ENCODE measurements around the gene HRH1. TPM values are rescaled to one million over a fixed set of nuclear protein-coding genes. Genes with fewer than 3 reads are reported as not detected.
"Not testable (repeated sequence)": the region's sequence is repeated elsewhere in the genome, so short reads cannot be mapped to it uniquely, and the experiment has no call there.

HRH1 gene
- total RNA-seq, 2 experiments from 2014 or later: 0.18 to 0.29 TPM

DNA sequence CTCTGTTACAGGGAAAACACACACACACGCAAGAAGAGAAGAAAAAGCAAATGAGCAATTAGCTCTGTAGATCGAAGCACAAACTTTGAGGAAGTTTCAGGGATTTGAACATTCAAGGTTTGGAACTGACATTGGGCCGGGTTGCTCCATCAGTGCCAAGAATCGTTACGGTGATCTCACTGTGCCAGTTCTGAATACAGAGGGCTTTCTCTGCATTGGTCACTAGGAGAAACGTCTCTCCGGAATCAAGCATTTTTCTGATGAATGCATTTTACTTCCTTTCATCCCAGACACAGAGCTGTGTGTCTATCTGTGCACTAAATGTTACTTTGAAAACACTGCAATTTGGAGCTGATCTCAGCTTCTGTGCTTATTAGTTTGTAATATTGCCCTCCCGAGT is 11.2 kb downstream of the HRH1 start:
- Mint-ChIP-seq H3K27ac (no peak overlapping the region), H3K9me3 (ENCODE audit: insufficient read depth) (no peaks in the 10 kb centered on the region), H3K4me3 (no peak overlapping the region), H3K27me3 (ENCODE audit: low read depth) (peaks cover 32% of the 10 kb centered on the region), H3K4me1 (ENCODE audit: low read depth) (no peaks in the 10 kb centered on the region), H3K36me3 (ENCODE audit: low read depth) (no peaks in the 10 kb centered on the region)
- ATAC-seq (no peak), DNase-seq (no peak)
- POLR2A ChIA-PET: no interaction called here
- CTCF ChIA-PET: no interaction called here

DNA sequence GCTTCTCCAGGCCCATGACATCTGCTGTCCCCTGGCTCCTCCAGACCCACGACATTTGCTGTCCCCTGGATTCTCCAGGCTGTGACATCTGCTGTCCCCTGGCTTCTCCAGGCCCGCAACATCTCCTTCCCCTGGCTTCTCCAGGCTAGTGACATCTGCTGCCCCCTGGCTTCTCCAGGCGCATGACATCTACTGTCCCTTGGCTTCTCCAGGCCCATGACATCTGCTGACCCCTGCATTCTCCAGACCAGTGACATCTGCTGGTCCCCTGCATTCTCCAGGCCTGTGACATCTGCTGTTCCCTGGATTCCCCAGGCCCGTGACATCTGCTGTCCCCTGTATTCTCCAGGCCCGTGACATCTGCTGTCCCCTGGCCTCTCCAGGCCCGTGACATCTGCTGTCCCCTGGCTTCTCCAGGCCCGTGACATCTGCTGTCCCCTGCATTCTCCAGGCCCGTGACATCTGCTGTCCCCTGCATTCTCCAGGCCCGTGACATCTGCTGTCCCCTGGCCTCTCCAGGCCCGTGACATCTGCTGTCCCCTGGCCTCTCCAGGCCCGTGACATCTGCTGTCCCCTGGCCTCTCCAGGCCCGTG is 12.6 kb downstream of the HRH1 start:
- DNase-seq; ATAC-seq; H3K4me3 Mint-ChIP-seq; POLR2A ChIA-PET; CTCF ChIA-PET; H3K9me3 Mint-ChIP-seq (ENCODE audit: insufficient read depth); H3K4me1 Mint-ChIP-seq (ENCODE audit: low read depth); H3K36me3 Mint-ChIP-seq (ENCODE audit: low read depth); H3K27ac Mint-ChIP-seq: not testable (repeated sequence)
- H3K27me3 Mint-ChIP-seq (ENCODE audit: low read depth): peaks cover 28% of the 10 kb centered on the region

GRCh38 chr3:11167590-11167989 is 13.3 kb downstream of the HRH1 start:
- no peak overlapping the region for H3K4me3 Mint-ChIP-seq
- POLR2A ChIA-PET: no interaction called here
- DNase-seq (no peak), ATAC-seq (no peak)
- no peaks in the 10 kb centered on the region for H3K9me3 Mint-ChIP-seq (ENCODE audit: insufficient read depth)
- H3K4me1 Mint-ChIP-seq (ENCODE audit: low read depth): no peaks in the 10 kb centered on the region
- CTCF ChIA-PET: no interaction called here
- no peaks in the 10 kb centered on the region for H3K36me3 Mint-ChIP-seq (ENCODE audit: low read depth)
- no peak overlapping the region for H3K27ac Mint-ChIP-seq
- peaks cover 26% of the 10 kb centered on the region for H3K27me3 Mint-ChIP-seq (ENCODE audit: low read depth)

GRCh38 chr3:11168406-11168805 is 14.1 kb downstream of the HRH1 start:
- Mint-ChIP-seq H3K36me3 (ENCODE audit: low read depth) (no peaks in the 10 kb centered on the region), H3K27me3 (ENCODE audit: low read depth) (peaks cover 20% of the 10 kb centered on the region), H3K9me3 (ENCODE audit: insufficient read depth) (no peaks in the 10 kb centered on the region), H3K4me3 (no peak overlapping the region), H3K27ac (no peak overlapping the region), H3K4me1 (ENCODE audit: low read depth) (no peaks in the 10 kb centered on the region)
- DNase-seq (no peak), ATAC-seq (no peak)
- ChIA-PET CTCF (no interaction called here), POLR2A (no interaction called here)

DNA sequence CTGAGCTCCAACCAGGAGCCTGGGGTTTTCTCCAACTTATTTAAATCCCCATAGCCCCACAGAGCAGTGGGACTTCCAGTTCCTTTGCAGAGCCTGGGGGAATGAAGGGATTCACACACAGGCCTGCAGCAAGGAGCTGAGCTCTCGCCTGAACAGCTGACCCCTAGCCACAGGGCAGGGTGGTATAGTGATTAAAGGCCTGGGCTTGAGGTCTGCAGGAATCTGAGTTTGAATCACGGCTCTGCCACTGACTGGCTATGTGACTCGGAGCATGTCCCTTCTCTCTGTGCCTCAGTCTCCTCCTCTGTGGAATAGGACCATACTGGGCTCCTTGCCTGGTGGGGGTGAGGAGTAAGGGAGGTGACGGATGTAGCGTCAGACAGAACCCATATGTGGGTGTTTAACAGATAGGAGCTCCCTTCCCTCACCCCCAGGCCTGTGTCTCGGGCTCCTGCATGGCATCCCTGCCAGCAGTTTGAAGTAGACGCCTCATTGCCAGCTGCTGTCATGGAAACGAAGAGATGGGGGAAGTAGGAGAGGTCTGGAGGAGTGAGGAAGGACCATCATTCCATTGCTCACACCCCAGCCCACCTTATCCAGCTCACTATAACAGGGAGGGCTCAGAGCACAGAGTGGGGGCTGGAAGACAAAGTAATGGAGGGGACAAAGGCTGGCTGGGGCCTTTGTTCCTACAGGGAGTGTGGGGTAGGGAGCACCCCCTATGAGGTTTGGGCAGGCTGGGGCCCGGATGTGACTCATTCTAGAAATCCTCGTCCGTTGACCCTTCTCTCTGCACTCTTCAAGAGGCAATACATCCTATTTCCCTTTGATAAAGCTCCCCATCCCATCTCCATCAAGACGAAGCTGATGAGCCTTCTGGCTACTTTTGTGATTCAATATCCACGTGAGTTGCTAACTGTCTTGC is 14.8 kb downstream of the HRH1 start:
- no peaks in the 10 kb centered on the region for H3K9me3 Mint-ChIP-seq (ENCODE audit: insufficient read depth)
- no peaks in the 10 kb centered on the region for H3K4me1 Mint-ChIP-seq (ENCODE audit: low read depth)
- H3K4me3 Mint-ChIP-seq: no peak overlapping the region
- DNase-seq: no peak
- ATAC-seq: no peak
- ChIA-PET CTCF (no interaction called here), POLR2A (no interaction called here)
- peaks cover 18% of the 10 kb centered on the region for H3K27me3 Mint-ChIP-seq (ENCODE audit: low read depth)
- H3K27ac Mint-ChIP-seq: no peak overlapping the region
- no peaks in the 10 kb centered on the region for H3K36me3 Mint-ChIP-seq (ENCODE audit: low read depth)

GRCh38 chr3:11170052-11170770 is 15.9 kb downstream of the HRH1 start:
- Mint-ChIP-seq H3K4me3 (no peak overlapping the region), H3K27me3 (ENCODE audit: low read depth) (peaks cover 9% of the 10 kb centered on the region)

GRCh38 chr3:11172096-11172690 is 17.9 kb downstream of the HRH1 start:
- peaks cover 9% of the 10 kb centered on the region for H3K27me3 Mint-ChIP-seq (ENCODE audit: low read depth)
- ChIA-PET POLR2A (no interaction called here), CTCF (no interaction called here)
- ATAC-seq (no peak), DNase-seq (no peak)
- H3K27ac Mint-ChIP-seq: no peak overlapping the region
- H3K36me3 Mint-ChIP-seq (ENCODE audit: low read depth): no peaks in the 10 kb centered on the region
- no peaks in the 10 kb centered on the region for H3K4me1 Mint-ChIP-seq (ENCODE audit: low read depth)
- H3K9me3 Mint-ChIP-seq (ENCODE audit: insufficient read depth): no peaks in the 10 kb centered on the region
- no peak overlapping the region for H3K4me3 Mint-ChIP-seq

More at GRCh38 chr3:11170052-11170770, 15.9 kb downstream of the HRH1 start:
- H3K27ac Mint-ChIP-seq: no peak overlapping the region
- no peaks in the 10 kb centered on the region for H3K4me1 Mint-ChIP-seq (ENCODE audit: low read depth)
- no peak for ATAC-seq
- H3K36me3 Mint-ChIP-seq (ENCODE audit: low read depth): no peaks in the 10 kb centered on the region
- POLR2A ChIA-PET: no interaction called here
- no peak for DNase-seq
- CTCF ChIA-PET: no interaction called here
- H3K9me3 Mint-ChIP-seq (ENCODE audit: insufficient read depth): no peaks in the 10 kb centered on the region

DNA sequence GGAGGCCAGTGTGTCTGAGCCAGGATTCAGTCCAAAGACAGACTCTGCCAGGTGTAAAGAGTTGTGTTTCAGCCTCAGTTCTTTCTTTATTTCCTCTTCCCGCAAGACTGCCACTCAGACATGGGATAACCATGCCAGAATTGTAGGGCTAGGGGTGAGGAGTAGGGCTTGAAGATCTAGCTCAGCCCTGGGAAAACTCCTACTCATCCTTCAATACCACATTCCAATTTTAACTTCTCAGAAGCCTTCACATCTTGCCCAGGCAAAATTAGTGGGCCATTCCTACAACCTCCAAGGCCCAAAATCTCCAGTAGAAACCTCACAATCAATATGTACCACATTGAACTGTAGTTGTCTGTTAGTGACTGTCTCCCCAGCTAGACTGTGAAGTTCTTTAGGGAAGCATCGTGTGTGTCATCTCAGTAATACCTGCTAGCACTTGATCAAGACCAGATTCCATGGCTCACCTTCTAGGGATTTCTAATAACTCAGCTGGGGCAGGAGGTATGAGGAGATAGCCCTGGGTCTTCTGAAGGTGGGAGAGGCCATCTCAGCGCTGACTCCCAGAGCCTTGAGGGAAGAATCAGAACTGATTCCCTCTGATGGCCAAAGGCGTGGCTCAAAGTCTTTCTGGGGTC is 19.7 kb downstream of the HRH1 start:
- ChIA-PET CTCF (interaction anchor here (0.8 kb wide), 1 partner anchor 114 kb away, joined by 3 read pairs; no protein-coding TSS in a partner anchor), POLR2A (no interaction called here)
- no peaks in the 10 kb centered on the region for H3K4me1 Mint-ChIP-seq (ENCODE audit: low read depth)
- H3K4me3 Mint-ChIP-seq: no peak overlapping the region
- DNase-seq (no peak), ATAC-seq (no peak)
- H3K36me3 Mint-ChIP-seq (ENCODE audit: low read depth): no peaks in the 10 kb centered on the region
- H3K9me3 Mint-ChIP-seq (ENCODE audit: insufficient read depth): no peaks in the 10 kb centered on the region
- H3K27ac Mint-ChIP-seq: no peak overlapping the region
- peaks cover 9% of the 10 kb centered on the region for H3K27me3 Mint-ChIP-seq (ENCODE audit: low read depth)

- H3K36me3 Mint-ChIP-seq (ENCODE audit: low read depth): no peaks in the 10 kb centered on the region
- ATAC-seq: no peak
- DNase-seq: no peak
- ChIA-PET POLR2A (no interaction called here), CTCF (no interaction called here)
- no peaks in the 10 kb centered on the region for H3K4me1 Mint-ChIP-seq (ENCODE audit: low read depth)
- no peaks in the 10 kb centered on the region for H3K9me3 Mint-ChIP-seq (ENCODE audit: insufficient read depth)
- peaks cover 3% of the 10 kb centered on the region for H3K27me3 Mint-ChIP-seq (ENCODE audit: low read depth)
- no peak overlapping the region for H3K27ac Mint-ChIP-seq
- no peak overlapping the region for H3K4me3 Mint-ChIP-seq
These were observed 24.1 kb downstream of the HRH1 start for GRCh38 chr3:11178421-11178820.

GRCh38 chr3:11184328-11184969 is 30.2 kb downstream of the HRH1 start:
- POLR2A ChIA-PET; ATAC-seq; H3K36me3 Mint-ChIP-seq (ENCODE audit: low read depth); DNase-seq; H3K9me3 Mint-ChIP-seq (ENCODE audit: insufficient read depth); H3K4me1 Mint-ChIP-seq (ENCODE audit: low read depth); H3K27ac Mint-ChIP-seq; CTCF ChIA-PET; H3K4me3 Mint-ChIP-seq: not testable (repeated sequence)
- H3K27me3 Mint-ChIP-seq (ENCODE audit: low read depth): peaks cover 12% of the 10 kb centered on the region

GRCh38 chr3:11185144-11185543 is 30.9 kb downstream of the HRH1 start:
- H3K4me1 Mint-ChIP-seq (ENCODE audit: low read depth): no peaks in the 10 kb centered on the region
- ChIA-PET CTCF (no interaction called here), POLR2A (interaction anchor here (0.6 kb wide), 1 partner anchor 19 kb away, joined by 3 read pairs; no protein-coding TSS in a partner anchor)
- no peak overlapping the region for H3K27ac Mint-ChIP-seq
- ATAC-seq (no peak), DNase-seq (no peak)
- no peak overlapping the region for H3K4me3 Mint-ChIP-seq
- no peaks in the 10 kb centered on the region for H3K36me3 Mint-ChIP-seq (ENCODE audit: low read depth)
- peaks cover 12% of the 10 kb centered on the region for H3K27me3 Mint-ChIP-seq (ENCODE audit: low read depth)
- no peaks in the 10 kb centered on the region for H3K9me3 Mint-ChIP-seq (ENCODE audit: insufficient read depth)

Data from activated CD8-positive, alpha-beta T cell treated with anti-CD3 and anti-CD28 coated beads, Interleukin-2, amount 10 ng/mL, durations not matched to agents 7 days and 5 days (primary cell).